Hepatocyte (in vitro differentiated cells): ENCODE measurements around the gene DNAH9.

ENCODE experiments used
- EZH2 ChIP-seq: fragments of 200-600 bp; sonication (generic); IDR thresholded peaks from 2 replicates; pipeline ENCODE4 v1.6.1; 2016; ENCODE audit warnings: antibody characterized with exemption, mild to moderate bottlenecking, borderline replicate concordance
- TF ChIP-seq, protein P1 (sequence below): fragments of 200-600 bp; sonication (generic); IDR thresholded peaks from 2 replicates; pipeline ENCODE4 v1.5.1; 2016; ENCODE audit warnings: antibody characterized with exemption, mild to moderate bottlenecking; ENCODE audit not compliant: poor library complexity

DNA sequence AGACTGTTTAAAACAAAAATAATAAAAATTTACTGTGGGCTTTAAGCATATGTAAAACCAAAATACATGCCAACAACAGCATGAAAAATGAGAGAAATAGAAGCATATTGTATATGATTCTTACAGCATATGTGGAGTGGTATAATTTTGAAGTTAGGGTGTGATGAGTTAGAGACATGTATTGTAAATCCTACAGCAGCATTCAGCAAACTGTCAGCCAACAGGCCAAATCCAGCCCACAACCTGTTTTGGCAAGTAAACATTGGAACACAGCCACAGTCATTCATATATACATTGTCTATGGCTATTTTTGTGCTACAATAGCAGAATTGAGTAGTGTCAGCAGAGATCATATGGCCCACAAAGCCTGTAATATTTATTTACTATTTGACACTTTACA is 356.7 kb downstream of the DNAH9 start:
- TF ChIP-seq, protein P1, sequence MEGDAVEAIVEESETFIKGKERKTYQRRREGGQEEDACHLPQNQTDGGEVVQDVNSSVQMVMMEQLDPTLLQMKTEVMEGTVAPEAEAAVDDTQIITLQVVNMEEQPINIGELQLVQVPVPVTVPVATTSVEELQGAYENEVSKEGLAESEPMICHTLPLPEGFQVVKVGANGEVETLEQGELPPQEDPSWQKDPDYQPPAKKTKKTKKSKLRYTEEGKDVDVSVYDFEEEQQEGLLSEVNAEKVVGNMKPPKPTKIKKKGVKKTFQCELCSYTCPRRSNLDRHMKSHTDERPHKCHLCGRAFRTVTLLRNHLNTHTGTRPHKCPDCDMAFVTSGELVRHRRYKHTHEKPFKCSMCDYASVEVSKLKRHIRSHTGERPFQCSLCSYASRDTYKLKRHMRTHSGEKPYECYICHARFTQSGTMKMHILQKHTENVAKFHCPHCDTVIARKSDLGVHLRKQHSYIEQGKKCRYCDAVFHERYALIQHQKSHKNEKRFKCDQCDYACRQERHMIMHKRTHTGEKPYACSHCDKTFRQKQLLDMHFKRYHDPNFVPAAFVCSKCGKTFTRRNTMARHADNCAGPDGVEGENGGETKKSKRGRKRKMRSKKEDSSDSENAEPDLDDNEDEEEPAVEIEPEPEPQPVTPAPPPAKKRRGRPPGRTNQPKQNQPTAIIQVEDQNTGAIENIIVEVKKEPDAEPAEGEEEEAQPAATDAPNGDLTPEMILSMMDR: no peak
- TF ChIP-seq EZH2: no peak
